GM12878 (cell line): ENCODE data around the gene ARRDC5.

ENCODE experiments used
- CTCF ChIP-seq, 3 experiments: IDR thresholded peaks in 2 of 3; conservative IDR thresholded peaks in 1 of 3; 2 replicates each; pipeline ENCODE4 v1.5.1; 2011; ENCODE audit warnings: low read depth in 3 of 3, low read length in 3 of 3, mild to moderate bottlenecking in 3 of 3, control low read depth in 2 of 3, moderate library complexity in 2 of 3, inconsistent platforms in 1 of 3, mixed read lengths in 1 of 3; ENCODE audit not compliant: control insufficient read depth in 2 of 3, insufficient read depth in 1 of 3; ENCODE audit errors: extremely low read depth in 1 of 3
- TF ChIP-seq, protein P1 (sequence below): fragments of 450-650 bp; IDR thresholded peaks from 2 replicates; pipeline ENCODE4 v1.6.1; 2017; ENCODE audit warnings: low read depth, mild to moderate bottlenecking, moderate library complexity

- TF ChIP-seq CTCF (IDR thresholded peaks at IDR 0.05 in 2 of 3, conservative IDR thresholded peaks at IDR 0.05 in 1 of 3; ENCODE audit: control insufficient read depth in 2 of 3, extremely low read depth in 1 of 3, insufficient read depth in 1 of 3, low read depth in 3 of 3, low read length in 3 of 3): no peak
- TF ChIP-seq, protein P1, sequence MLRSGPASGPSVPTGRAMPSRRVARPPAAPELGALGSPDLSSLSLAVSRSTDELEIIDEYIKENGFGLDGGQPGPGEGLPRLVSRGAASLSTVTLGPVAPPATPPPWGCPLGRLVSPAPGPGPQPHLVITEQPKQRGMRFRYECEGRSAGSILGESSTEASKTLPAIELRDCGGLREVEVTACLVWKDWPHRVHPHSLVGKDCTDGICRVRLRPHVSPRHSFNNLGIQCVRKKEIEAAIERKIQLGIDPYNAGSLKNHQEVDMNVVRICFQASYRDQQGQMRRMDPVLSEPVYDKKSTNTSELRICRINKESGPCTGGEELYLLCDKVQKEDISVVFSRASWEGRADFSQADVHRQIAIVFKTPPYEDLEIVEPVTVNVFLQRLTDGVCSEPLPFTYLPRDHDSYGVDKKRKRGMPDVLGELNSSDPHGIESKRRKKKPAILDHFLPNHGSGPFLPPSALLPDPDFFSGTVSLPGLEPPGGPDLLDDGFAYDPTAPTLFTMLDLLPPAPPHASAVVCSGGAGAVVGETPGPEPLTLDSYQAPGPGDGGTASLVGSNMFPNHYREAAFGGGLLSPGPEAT: no peak
Measured at GRCh38 chr19:4859697-4860096, 43.0 kb downstream of the ARRDC5 start.
